Measurements from ENCODE around the gene INSRR.

GRCh38 chr1:156849151-156849496 is 9.8 kb downstream of the INSRR start:
- TF ChIP-seq CTCF (IDR thresholded peaks at IDR 0.05) (no peak), MAZ (IDR thresholded peaks at IDR 0.05; ENCODE audit: borderline replicate concordance, low read depth, low read length) (no peak), RAD21 (conservative IDR thresholded peaks at IDR 0.05 in 1 of 2, IDR thresholded peaks at IDR 0.05 in 1 of 2) (no peak), JUN (IDR thresholded peaks at IDR 0.05) (no peak), MYC (IDR thresholded peaks at IDR 0.05; ENCODE audit: borderline replicate concordance, low read length) (no peak), KDM5A (IDR thresholded peaks at IDR 0.05) (no peak), MAX (IDR thresholded peaks at IDR 0.05) (no peak), HOXB13 (CRISPR knock-in tag; IDR thresholded peaks at IDR 0.05; ENCODE audit: low read depth) (no peak), RFX5 (IDR thresholded peaks at IDR 0.05) (no peak)

All from A549 (cell line).